DND-41 (cell line): ENCODE results near the gene MARK2.

Experiments used
- EZH2 ChIP-seq: IDR thresholded peaks from 3 replicates; pipeline ENCODE4 v1.6.1; 2012; ENCODE audit warnings: borderline replicate concordance, low read depth, mild to moderate bottlenecking, moderate library complexity, low read length, inconsistent platforms; ENCODE audit not compliant: severe bottlenecking
- TF ChIP-seq, protein P1 (sequence below): IDR thresholded peaks from 2 replicates; pipeline ENCODE4 v1.5.1; 2012; ENCODE audit warnings: borderline replicate concordance, low read length, moderate library complexity, mild to moderate bottlenecking; ENCODE audit not compliant: poor library complexity, severe bottlenecking; ENCODE audit errors: extremely low read depth

DNA sequence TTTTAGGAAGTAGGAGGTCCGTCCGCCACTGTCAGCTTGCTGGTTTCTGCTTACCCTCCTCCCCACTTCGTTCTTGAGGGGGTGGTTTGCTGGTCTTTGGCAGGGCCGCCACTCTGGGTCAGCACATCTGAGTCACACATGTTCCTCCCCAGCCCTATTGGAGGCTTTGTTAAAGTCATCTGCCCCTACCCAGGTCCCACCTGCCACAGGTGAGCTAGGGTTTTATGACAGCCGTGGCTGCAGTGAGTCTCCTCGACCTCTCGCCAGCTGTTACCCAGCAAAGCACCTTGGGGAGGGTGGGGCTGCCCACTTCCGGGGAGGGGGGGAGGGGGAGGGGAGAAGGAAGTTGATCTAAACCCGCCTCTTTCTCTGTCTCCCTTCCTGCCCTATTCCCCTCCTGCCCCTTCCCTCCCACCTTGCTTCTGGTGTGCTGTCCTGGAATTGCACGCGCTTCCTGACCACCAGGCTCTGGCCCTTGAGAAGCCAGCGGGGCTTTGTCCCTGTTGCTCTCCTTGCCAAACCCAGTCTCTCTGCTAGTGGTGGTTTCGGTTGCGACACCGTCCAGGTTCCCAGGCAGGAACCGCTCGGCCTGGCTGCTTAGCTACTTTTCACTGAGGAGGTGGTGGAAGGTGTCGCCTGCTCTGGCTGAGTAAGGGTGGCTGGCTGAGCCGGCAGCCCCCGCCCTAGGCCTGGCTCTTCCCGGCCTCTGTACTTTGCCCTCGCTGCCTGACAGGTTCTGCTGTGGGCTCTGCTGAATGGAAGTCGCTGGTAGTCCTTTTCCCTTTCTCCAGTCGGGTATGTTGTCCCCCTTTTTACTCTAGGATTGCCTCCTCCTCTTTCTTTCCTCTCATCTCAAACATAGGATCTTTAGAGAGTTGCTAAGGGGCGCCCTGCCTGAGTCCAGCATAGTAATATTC, 49.5 kb downstream of the MARK2 start:
- TF ChIP-seq, protein P1, sequence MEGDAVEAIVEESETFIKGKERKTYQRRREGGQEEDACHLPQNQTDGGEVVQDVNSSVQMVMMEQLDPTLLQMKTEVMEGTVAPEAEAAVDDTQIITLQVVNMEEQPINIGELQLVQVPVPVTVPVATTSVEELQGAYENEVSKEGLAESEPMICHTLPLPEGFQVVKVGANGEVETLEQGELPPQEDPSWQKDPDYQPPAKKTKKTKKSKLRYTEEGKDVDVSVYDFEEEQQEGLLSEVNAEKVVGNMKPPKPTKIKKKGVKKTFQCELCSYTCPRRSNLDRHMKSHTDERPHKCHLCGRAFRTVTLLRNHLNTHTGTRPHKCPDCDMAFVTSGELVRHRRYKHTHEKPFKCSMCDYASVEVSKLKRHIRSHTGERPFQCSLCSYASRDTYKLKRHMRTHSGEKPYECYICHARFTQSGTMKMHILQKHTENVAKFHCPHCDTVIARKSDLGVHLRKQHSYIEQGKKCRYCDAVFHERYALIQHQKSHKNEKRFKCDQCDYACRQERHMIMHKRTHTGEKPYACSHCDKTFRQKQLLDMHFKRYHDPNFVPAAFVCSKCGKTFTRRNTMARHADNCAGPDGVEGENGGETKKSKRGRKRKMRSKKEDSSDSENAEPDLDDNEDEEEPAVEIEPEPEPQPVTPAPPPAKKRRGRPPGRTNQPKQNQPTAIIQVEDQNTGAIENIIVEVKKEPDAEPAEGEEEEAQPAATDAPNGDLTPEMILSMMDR: no peak
- no peak for TF ChIP-seq EZH2
